GM18870 (cell line): ENCODE data around the gene LINS1.

Experiments
- ATAC-seq: cut with Tn5 transposase; IDR thresholded peaks from one replicate; pipeline ENCODE4 v1.9.1; 2021; ENCODE audit warnings: moderate library complexity; ENCODE audit not compliant: unreplicated experiment

The LINS1 gene, protein sequence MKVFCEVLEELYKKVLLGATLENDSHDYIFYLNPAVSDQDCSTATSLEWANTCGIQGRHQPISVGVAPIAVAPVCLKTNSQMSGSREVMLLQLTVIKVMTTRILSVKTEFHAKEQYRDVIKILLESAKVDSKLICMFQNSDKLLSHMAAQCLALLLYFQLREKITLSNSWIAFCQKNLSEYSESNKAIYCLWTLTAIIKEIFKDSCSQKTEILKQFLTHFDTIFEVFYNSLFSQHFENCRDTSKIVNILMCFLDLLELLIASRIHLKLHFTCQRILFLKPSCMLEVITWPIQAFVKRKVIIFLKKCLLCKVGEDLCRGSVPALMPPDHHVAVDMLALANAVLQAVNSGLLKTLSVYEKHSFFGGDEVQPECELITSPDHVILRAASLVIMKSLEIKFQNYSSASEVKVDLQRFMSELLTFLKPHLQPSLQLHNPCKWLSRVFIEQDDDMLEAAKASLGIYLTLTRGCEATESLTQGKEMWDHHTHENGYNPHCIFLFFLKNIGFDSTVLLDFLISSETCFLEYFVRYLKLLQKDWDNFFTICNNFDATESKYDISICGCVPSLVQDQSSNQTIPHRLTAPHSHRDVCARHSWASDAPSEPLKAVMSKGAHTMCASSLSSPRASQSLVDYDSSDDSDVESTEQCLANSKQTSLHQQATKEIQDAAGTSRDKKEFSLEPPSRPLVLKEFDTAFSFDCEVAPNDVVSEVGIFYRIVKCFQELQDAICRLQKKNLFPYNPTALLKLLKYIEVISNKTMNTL

DNA sequence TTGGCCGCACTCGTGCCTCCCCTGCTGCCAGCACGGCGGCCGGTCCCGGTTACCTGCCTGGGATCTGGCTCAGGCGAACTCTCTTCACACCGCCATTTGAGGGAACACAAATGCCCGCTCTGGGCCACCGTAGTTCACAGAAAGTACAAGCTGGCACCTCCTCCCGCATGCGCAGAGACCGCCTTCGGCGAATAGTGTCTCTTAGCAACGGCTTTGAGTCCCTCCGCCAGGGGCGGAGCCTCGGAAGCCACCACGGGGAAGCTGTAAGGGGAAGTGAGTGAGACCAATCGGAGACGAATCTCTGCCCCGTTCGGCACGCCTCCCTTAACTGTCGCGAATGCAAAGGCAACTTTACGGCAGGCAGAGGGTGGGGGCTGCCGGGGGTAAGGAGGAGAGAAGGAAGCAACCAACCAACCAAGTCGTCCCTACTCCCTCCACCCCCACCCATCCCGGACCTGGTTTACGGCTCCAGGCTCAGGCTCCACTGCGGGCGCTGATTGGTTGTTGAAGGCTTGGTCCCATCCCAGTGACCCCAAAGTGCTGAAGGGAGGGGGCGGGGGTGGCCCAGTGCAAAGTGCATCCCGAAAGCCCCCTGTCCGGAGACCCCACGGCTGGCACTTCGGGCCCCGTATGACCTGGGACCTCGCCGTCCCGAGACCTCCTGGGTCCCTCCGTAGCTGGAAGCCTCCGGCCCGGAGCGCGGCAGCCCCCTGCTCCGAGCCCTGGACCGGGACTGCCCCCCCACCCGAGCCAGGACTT is at the start of gene LINS1, which contains the start of gene ASB7:
TSS of gene LINS1 (minus strand) at position 121 of the 759 bp plus-strand sequence. CDS start 21,342 bp downstream, outside the sequence.
TSS of gene ASB7 (plus strand) at position 526 of the 759 bp plus-strand sequence. CDS start 9,628 bp downstream, outside the sequence.
- peak; percentile 90 for ATAC-seq

DNA sequence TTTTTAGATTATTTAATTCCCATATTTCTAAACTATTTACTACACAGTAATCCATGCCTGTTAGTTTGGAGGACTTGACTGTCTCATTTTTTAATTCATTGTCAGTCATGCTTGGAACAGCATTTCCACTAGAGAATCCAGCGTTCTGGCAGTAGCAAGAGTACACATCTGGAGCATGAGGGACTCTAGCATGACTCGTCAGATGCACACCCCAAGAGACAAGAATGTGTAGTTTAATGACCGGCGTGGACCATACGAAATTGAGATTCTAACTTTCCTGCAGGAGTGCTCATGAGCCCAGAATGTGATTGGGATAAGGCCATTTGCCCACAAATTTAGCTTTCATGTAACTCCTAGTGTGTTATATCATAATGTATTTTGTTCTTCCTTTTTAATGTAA is 49.3 kb upstream of the LINS1 start:
- ATAC-seq, result no peak

DNA sequence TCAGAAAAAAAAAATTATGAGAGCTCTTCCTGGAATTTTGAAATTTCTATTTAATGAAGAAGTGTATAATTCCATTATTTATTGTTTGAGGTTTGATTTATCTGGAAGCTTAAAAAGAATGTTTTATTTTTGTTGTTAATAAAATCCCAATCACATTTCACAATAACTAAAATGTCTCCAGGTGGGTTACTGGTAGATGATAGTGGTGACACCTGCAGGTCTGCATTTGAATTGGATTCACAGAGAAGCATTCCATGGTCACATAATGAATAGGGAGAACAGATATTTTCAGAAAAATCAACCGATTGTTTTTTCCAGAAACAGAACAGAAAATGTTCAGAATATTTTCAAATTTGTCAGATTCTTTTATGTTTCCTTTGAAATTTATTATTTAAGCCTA is 48.7 kb upstream of the LINS1 start:
- no peak for ATAC-seq

DNA sequence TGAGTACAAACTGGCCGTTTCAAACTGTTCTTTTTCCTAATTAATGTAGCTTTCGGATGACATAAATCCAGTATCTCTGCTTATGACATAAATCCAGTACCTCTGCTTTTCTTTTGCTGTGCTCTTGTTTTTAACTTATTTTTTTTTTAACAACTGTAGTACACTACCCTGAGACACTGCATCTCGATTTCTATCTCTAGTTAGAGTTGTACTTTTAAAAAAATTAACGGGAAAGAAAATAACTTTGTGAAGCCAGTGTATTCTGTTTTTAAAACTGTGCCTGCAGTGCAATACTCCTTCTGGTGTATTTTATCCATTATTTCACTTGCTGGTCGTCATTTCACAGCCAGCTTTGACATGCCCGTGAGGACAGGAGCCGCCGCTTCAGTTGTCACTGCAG is 47.0 kb upstream of the LINS1 start:
- ATAC-seq, result no peak

DNA sequence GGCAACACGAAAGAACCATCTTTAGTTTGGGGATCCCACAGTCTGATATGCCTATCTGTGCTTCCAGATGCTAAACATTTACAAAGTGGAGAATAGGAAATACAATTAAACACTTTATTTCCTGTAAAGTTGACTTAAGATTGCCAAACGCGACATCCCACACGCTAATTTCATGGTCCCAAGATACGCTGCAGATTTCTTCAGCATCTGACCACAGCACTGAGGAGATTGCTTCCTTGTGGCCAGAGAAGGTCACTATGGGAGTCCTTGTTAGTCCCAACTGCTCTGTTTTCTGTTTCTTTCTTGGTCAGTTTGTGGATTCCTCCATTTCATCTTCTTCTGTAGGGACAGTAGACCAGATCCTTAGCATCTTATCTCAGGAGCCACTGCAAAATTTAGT is 43.7 kb upstream of the LINS1 start:
- ATAC-seq, result no peak

DNA sequence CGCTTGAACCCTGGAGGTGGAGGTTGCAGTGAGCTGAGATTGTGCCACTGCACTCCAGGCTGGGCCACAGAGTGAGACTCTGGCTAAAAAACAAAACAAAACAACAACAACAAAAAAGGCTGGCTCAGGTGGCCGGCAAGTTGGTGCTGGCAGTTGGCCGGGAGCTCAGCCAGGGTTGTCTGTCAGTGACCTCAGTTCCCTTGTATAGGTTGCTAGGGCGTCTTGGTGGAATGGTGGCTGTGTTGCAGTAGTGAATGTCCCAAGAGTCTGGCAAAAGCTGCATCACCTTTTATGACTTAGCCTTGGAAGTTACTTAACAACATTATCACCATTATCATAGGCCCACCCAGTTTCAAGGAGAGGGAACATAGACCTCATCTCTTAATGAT is 41.0 kb upstream of the LINS1 start:
- ATAC-seq, result no peak

DNA sequence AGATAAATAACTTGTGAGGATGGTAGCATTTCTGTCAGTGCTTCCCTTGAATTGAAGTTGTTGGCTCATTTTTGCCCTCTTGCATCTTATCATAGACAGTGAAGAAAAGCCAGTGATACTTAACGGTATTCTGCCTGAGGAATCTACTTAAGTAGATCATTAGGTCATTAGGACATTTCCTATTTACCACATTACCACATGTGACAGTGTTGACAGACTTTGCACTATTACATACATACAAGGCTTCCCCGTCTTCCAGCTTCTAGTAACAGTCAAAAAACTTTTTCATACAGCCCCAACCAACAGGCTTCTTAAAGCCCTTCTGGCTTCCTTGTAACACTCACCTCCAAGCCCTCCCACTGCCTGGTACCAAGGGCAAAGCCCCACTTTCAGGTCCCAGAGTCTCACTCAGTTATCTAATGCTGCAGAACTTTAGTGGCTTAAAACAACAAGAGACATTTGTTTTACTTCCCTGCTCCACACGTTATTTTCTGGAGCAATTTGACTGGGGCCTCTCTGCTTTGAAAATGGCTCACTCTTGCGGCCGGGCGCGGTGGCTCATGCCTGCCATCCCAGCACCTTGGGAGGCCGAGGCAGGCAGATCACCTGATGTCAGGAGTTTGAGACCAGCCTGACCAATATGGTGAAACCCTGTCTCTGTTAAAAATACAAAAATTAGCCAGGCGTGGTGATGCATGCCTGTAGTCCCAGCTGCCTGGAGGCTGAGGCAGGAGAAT is 40.4 kb upstream of the LINS1 start:
- ATAC-seq, result no peak

DNA sequence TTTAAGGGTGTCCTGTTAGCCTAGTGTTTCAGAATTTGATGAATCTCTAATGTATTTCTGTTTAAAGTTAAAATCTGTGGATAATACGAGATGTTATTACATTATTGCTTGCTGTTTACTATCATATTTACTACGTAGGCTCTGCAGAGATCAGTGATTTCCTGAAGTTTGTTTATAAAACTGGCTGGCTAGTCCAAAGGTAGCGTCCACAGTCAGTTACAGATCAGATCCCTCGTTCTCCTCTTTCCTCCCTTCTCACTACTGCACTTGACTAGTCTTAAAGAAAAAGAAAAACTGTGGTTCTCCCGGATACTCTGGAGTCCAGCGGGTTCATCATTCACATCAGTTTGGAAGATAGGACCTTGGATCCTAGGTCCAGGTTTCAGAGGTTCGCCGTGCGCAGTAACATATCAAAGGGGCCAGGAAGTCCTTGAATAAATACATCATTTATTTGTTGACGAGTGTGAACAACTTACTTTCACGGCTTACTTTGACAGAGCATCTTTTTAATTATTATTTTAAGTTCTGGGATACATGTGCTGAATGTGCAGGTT is 36.3 kb upstream of the LINS1 start:
- no peak for ATAC-seq

DNA sequence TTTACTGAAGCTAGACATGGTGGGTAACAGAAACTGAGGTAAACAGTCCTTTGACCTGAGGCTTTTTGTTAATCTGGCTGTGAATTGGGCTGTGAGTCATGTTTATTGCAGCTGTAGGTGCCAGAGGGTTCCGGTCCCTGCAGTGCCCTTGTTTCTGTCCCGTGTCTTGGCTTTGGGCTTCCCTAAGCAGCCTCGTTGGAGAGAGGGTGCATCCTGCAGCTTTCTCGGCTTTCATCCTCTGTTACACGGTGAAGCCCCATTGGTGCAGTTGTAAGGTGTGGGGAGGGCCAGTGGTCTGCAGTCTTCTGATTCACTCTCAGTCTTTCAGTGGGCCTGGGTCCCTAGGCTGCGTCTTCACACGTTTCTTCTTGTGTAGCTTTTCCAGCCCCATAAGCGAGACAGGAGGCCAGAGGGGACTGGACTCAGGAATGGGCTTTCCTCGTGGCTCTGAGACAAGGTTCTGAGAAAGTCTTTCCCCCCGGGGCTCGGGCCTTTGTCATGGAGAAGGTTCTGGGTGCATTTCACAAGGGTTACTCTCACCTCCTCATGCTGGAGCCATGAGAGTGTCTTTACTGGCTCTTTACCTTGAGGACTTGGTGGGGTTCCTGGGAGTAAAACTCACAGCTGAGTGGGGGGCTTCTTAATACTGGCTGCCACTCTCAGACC is 33.6 kb upstream of the LINS1 start:
- ATAC-seq, result no peak

DNA sequence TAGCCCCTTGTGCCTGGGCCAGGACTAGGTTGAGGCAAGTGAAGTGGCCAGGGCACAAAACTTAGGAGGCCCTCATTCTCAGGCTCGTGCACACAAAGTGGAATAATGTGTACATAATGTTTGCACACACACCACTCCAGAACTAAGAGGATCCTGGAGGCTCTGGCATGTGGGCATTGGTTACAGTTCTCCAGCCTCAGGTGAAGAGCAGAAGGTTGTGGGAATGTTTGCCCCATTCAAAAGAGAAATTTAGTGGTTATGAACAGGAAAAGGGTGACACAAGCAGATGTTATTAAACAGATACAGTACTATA is 31.7 kb upstream of the LINS1 start:
- no peak for ATAC-seq

DNA sequence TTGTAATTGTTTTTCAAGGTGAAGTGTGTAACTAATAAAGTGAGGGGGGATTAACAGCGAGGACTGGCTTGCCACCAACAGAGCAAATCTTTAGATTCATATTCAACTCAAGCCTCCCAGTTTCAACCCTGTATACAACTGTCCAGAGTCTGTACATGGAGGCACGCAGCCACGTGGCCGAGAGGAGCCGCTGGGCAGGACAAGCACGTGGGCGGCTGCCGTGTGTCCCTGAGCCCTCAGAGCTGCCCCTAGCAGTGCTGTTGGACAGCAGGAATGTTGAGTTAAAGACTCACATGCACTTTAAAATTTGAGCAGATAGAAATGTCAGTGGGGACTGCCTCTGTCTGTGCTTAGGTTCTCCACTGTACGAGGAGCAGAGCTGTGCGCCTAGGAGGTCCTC is 29.8 kb upstream of the LINS1 start:
- no peak for ATAC-seq

DNA sequence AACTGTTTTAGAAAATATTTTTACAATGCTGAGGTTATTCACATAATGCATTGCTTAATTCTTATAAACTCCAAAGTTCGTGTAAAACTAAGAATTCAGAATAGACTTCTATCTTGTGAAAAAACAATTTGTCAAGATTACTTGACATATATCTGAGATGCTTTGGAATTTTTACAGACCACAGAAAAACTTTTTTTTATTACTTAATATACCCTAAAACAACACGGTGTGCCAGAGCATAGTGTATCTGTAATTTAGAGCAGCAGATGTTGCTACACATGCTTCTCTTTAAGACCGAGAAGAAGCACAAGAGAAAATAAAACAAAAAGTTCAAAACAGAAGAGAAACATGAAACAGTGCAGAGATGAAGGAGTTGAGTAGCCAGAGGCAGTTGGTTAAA is 26.8 kb upstream of the LINS1 start:
- no peak for ATAC-seq

DNA sequence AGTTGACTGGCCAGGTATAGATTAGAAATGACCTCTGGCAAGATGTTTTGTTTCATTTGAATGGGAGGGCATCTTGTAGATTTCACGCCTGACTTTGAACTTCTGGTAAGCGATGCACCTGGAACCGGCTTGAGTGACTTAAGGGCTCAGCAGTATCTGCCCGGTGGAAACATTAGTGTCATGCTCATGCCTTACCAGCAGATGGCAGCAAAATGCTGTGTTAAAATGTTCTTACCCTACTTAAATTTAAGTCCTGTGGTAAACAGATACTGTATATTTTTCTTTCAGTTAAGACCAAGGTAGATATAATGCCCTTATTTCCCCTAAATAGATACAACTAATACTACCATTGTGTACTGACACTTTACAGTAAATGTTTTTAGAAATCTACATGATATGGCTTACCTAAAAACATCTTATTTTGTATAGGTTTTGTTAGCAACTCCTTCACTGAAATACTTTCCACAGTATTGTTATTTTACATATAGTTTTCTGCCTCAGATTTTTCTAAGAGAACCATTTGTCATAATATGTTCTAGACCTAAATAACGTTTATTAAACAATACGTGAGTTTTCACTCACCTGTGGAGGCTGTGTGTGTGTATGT is 25.9 kb upstream of the LINS1 start:
- ATAC-seq, result no peak

DNA sequence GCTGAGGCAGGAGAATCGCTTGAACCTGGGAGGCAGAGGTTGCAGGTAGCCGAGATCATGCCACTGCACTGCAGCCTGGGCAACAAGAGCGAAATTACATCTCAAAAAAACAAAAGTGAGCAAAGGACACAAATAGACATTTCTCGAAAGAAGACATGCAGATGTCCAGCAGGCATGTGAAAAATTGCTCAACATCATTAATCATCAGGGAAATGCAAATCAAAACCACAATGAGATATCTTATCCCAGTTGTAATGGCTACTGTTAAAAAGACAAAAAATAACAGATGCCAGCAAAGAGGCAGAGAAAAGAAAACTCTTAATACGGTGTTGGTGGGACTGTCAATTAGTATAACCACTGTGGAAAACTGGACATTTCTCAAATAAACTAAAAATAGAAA is 21.3 kb upstream of the LINS1 start:
- no peak for ATAC-seq

DNA sequence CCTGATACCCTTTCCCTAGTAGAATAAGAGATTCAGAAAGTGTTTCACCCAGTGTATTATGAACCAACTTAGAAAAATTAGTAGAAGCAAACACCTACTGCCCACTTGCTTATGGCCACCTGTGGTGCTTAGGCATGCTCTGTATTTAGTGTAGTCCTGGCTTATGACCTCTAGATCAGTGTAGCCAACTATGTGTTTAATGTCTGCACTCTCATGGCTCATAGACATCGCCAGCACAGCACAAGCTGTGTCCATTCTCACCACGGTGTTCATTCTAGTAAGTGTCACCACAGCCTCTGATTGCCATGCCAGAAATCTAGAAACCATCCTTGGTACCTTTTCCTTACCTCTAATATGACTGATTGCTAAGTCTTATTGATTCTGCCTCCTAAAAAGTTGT is 14.7 kb upstream of the LINS1 start:
- ATAC-seq, result no peak

DNA sequence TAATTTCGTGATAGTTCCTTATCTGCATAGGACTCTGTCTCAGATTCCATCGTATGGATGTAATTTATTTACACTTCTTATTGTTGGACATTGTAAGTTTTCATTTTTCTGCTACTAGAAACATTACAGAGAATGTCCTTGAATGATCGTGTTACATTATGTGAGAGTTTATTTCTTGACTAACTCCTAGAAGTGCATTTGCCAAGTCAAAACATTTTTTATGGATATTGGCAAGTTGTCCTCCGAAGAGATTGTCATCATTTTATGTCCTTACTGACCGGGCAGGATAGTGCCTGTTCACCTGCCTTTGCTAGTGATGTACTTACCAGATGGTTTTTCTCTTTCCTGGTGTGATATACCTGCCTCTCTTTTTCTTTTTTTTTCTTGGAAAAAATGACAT is 13.8 kb upstream of the LINS1 start:
- no peak for ATAC-seq

DNA sequence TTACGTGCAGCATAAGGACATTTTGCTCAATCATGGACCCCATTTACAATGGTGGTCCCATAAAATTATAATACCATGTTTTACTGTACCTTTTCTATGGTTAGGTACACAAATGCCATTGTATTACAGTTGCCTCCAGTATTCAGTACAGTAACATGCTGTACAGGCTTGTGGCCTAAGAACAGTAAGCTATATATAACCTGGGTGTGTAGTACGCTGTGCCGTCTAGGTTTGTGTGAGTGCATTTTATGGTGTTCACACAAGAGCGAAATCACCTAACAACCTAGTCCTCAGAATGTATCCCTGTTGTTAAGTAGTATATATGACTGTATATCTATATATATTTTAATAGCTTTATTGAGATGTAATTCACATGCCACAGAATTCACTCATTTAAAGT is 12.9 kb upstream of the LINS1 start:
- no peak for ATAC-seq

DNA sequence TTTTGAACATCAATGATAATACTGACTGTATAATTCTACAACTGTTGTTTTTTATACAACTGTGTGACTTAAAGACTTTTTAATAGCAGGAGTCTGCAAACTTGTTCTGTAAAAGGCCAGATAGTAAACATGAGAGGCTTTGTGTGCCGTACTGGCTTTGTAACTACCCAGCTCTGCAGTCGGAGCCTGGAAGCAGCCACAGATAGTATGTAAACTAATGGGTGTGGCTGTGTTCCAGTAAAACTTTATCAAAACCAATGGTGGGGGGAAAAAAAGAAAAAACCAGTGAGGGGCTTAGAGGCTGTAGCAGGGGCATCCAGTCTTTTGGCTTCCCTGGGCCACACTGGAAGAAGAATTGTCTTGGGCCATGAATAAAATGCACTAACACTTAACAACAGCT is 12.4 kb upstream of the LINS1 start:
- ATAC-seq, result no peak

DNA sequence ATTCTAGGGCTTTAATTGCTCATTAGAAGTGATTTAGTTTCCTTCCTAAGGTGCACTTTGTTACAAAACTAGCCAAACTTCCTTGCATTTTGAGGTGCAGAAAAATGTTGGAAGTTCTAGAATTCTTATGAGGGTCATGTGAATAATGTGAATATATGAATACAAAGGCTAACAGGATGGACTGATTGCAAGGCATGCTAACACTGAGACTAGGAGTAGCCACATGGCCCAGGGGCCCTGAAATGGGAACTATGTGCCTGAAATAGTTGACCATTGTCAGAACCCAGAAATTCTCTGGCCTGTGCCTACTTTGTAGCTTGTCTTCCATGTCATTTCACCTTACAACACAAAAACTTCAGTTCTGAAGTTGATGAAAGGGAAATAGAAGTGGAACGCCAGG is 11.2 kb upstream of the LINS1 start:
- ATAC-seq, result no peak

DNA sequence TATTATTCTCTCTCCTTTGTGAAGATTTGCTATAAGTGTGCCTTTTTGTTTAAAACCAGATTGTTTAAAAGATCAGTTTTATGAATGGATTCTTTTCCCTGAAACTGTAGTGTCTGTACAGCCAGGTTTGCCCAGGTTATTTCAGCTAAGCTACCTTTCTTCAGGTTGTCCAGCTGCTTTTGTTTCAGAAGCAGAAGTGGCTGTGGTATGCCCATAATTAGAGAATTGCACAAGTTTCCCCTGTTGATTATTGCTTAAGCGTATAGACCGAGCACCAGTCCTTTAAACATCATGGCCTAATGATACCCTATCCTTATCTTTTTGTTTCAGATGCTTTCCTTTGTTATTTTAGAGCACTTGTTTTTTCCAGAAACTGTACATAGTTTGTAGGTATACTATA is 10.6 kb upstream of the LINS1 start:
- ATAC-seq, result no peak
